Stimulated activated CD8-positive, alpha-beta memory T cell treated with anti-CD3 and anti-CD28 coated beads, Interleukin-2, amount 100 ng/mL, for 1 hour (primary cell): ENCODE measurements around the gene PTAFR.

ENCODE experiments used
- DNase-seq, 2 donors: peaks; one replicate each; pipeline ENCODE4 v3.0.0-alpha.2; 2020; ENCODE audit warnings: low read depth in 2 of 2

PTAFR gene

GRCh38 chr1:28118640-28119307 is 57.7 kb downstream of the PTAFR start:
- no peak for DNase-seq

GRCh38 chr1:28115267-28115666 is 61.2 kb downstream of the PTAFR start:
- peak in 1 of 2 donors; percentile 4 for DNase-seq

GRCh38 chr1:28114844-28115243 is 61.6 kb downstream of the PTAFR start:
- no peak for DNase-seq

- no peak for DNase-seq
Observed at GRCh38 chr1:28113242-28113572, 63.3 kb downstream of the PTAFR start.

GRCh38 chr1:28112388-28113241 is 63.9 kb downstream of the PTAFR start:
- DNase-seq: no peak

- DNase-seq: no peak
Observed at GRCh38 chr1:28111157-28111556, 65.3 kb downstream of the PTAFR start.

GRCh38 chr1:28110555-28110954 is 65.9 kb downstream of the PTAFR start:
- DNase-seq: no peak

DNA sequence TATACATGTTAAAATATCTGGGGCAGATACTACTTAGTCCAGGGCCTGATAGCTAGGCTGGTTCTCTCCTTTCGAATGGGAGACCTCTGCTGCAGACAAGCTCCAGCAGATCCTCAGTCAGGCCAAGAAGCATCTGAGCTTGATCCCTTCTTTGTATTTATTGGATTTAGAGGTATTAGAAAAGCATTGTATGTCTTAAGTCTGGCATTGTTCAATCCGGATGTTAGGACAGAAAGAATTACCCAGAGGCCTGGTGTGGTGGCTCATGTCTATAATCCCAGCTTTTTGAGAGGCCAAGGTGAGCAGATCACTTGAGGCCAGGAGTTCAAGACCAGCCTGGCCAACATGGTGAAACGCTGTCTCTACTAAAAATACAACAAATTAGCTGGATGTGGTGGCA is 66.9 kb downstream of the PTAFR start:
- no peak for DNase-seq

- DNase-seq: no peak
Observed at GRCh38 chr1:28108001-28108400, 68.5 kb downstream of the PTAFR start.

- no peak for DNase-seq
Observed at GRCh38 chr1:28104866-28105467, 71.5 kb downstream of the PTAFR start.

GRCh38 chr1:28102189-28102588 is 74.3 kb downstream of the PTAFR start:
- no peak for DNase-seq

GRCh38 chr1:28099050-28099769 is 77.3 kb downstream of the PTAFR start:
- no peak for DNase-seq
